GM13976 (cell line): ENCODE data around the gene DRD4.

ENCODE experiments used
- DNase-seq: peaks from one replicate; pipeline ENCODE4 v3.0.0; 2012; ENCODE audit warnings: low spot score
- in situ Hi-C: fragments of 300-500 bp; cut with MboI; formaldehyde crosslinking; loops from one replicate; pipeline ENCODE4 v1.12.0; 2022; ENCODE audit warnings: low sequenced_read_pairs, mixed read lengths, inconsistent platforms; ENCODE audit not compliant: unreplicated experiment
- TF ChIP-seq, protein P1 (sequence below): IDR thresholded peaks from 2 replicates; pipeline ENCODE4 v1.5.1; 2012; ENCODE audit warnings: borderline replicate concordance, mild to moderate bottlenecking; ENCODE audit not compliant: insufficient read depth; ENCODE audit errors: extremely low read depth, missing control alignments, control extremely low read depth

Gene DRD4

DNA sequence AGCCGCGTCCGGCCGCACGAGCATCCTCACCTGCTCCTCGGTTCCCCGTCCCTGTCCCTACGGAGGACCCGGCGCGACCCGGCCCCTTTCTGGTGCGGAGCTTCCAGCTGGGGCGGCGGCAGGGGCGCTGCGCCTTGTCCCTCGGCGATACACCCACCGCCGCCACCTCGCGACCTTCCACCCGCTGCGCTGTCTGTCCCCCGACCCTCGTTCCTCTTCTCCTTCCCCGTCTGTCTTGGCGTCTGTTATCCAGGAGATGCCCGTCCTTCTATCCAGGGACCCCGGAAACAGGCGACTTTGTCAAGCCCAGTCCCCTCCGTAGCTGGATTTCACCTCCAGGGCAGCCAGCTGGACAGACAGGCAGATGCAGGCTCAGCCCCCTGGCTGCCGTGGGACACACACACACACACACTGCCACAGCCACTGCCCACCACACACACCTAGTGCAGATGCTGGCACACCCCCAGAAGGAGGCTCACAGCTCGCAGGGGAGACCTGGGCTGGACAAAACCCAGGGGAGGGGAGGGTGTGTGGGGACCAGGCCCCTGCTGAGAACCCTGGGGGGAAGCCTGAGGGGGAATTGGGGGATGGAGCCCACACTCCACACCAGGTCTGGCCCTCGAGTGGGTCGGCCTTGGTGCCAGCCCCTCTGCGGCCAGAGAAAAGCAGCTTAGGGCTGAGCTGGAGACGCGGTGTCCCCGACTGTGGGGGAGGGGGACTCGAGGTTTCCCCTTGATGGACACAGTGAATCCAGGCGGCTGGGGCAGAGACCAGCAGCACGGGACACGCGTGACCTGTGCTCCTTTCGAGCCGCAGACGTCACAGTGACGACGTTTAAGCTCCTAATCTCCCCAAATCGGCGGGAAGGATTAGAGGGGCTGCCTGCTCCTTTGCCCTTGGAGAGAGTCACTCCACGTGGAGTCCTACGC lies 788 bp downstream of the DRD4 start:
- in situ Hi-C loops = no loop called here
- no peak for DNase-seq
- TF ChIP-seq, protein P1, sequence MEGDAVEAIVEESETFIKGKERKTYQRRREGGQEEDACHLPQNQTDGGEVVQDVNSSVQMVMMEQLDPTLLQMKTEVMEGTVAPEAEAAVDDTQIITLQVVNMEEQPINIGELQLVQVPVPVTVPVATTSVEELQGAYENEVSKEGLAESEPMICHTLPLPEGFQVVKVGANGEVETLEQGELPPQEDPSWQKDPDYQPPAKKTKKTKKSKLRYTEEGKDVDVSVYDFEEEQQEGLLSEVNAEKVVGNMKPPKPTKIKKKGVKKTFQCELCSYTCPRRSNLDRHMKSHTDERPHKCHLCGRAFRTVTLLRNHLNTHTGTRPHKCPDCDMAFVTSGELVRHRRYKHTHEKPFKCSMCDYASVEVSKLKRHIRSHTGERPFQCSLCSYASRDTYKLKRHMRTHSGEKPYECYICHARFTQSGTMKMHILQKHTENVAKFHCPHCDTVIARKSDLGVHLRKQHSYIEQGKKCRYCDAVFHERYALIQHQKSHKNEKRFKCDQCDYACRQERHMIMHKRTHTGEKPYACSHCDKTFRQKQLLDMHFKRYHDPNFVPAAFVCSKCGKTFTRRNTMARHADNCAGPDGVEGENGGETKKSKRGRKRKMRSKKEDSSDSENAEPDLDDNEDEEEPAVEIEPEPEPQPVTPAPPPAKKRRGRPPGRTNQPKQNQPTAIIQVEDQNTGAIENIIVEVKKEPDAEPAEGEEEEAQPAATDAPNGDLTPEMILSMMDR = no peak

DNA sequence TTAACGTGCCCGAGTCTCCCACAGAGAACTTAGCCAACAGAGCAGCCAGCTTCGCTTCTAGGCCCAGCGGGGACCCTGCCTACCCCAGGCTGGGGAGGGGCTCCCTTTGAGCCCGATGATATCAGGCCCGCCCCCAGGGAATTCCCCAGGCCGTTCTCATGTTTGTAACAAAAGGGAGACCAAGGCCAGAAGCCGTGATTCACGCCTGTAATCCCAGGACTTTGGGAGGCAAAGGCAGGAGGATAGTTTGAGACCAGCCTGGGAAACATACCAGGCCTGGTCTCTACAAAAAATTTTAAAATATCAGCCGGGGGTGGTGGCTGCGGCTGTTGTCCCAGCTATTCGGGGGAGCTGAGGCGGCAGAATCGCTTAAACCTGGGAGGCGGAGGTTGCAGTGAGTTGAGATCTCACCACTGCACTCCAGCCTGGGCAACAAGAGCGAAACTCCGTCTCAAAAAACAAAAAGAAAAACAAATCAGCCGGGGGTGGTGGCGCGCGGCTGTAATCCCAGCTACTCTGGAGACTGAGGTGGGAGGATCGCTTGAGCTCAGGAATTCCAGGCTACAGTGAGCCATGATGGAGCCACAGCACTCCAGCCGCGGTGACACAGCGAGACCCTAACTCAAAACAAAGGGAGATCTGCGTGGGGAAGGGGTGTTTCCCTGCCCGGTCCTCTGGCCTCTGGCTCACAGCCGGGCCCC lies 1.7 kb downstream of the DRD4 start:
- TF ChIP-seq, protein P1 = no peak
- DNase-seq = no peak
- in situ Hi-C loops = no loop called here

GRCh38 chr11:639332-639955 lies 2.4 kb downstream of the DRD4 start:
- in situ Hi-C loops = no loop called here
- TF ChIP-seq, protein P1 = no peak
- peak; percentile 52 for DNase-seq

DNA sequence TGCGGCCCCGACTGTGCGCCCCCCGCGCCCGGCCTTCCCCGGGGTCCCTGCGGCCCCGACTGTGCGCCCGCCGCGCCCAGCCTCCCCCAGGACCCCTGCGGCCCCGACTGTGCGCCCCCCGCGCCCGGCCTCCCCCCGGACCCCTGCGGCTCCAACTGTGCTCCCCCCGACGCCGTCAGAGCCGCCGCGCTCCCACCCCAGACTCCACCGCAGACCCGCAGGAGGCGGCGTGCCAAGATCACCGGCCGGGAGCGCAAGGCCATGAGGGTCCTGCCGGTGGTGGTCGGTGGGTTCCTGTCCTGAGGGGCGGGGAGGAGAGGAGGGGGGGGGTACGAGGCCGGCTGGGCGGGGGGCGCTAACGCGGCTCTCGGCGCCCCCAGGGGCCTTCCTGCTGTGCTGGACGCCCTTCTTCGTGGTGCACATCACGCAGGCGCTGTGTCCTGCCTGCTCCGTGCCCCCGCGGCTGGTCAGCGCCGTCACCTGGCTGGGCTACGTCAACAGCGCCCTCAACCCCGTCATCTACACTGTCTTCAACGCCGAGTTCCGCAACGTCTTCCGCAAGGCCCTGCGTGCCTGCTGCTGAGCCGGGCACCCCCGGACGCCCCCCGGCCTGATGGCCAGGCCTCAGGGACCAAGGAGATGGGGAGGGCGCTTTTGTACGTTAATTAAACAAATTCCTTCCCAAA lies 3.1 kb downstream of the DRD4 start:
- in situ Hi-C loops = no loop called here
- peak; percentile 56 for DNase-seq
- TF ChIP-seq, protein P1 = no peak

DNA sequence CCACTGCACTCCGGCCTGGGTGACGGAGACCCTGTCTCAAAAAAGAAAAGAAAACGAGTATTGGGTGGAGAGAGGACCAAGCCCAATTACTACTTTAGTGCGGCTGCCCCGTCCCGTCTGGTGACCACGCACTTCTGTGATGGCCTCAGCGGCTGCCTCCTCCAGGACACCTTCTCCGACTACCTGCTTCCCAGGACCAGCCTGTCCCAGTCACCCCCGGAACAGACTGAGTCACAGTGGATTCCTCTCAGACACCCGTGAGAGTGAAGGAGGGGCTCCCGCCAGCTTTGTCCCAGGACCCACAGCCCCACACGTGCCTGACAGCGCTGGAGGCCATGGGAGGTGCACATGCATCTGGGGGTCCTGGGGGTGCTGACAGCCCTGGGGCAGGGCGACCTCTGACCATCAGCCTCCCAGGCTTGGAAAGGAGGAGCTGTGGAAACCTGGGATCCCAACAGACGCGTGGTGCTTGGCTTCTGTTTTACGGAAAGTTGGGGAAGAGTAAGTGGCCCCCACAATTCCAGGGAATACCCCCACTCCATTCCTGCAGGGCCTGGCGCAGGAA lies 4.8 kb downstream of the DRD4 start:
- TF ChIP-seq, protein P1 = no peak
- DNase-seq = no peak
- in situ Hi-C loops = no loop called here

GRCh38 chr11:643366-643765 lies 6.3 kb downstream of the DRD4 start:
- in situ Hi-C loops = no loop called here
- TF ChIP-seq, protein P1 = no peak

More at GRCh38 chr11:643366-643765, 6.3 kb downstream of the DRD4 start:
- no peak for DNase-seq
